GM12878 (cell line): ENCODE measurements around the gene BCAS3. TPM values are rescaled to one million over a fixed set of nuclear protein-coding genes. Genes with fewer than 3 reads are reported as not detected.

Source experiments
- ATAC-seq: fragments of 200-7000 bp; cut with Tn5 transposase; 3 replicates; pipeline ENCODE4 v1.9.1; 2020; ENCODE audit warnings: mild to moderate bottlenecking, moderate library complexity
- BruUV-seq: library from RNA; stranded (reverse); fragments of 400-500 nt; replicated peaks from 2 replicates; lab custom pipeline; 2021; lab: Mats Ljungman, UMichigan
- CTCF ChIA-PET: fragments of 300-600 bp; sonication (Branson Sonifier 250); formaldehyde crosslinking; extraction: SDS; loops from one replicate; lab custom pipeline; 2021; ENCODE audit warnings: inconsistent platforms; lab: Yijun Ruan, JAX
- POLR2A ChIA-PET: fragments of 350-600 bp; formaldehyde crosslinking; extraction: SDS; loops from one replicate; lab custom pipeline; 2021; ENCODE audit warnings: inconsistent platforms; lab: Charles Lee
- RAD21 ChIA-PET: fragments of 300-600 bp; sonication (Branson Sonifier 250); formaldehyde crosslinking; loops from one replicate; lab custom pipeline; 2023; ENCODE audit warnings: antibody characterized with exemption; ENCODE audit not compliant: unreplicated experiment; lab: Charles Lee
- SMC1A ChIA-PET: fragments of 300-600 bp; sonication (Branson Sonifier 250); formaldehyde crosslinking; loops from one replicate; lab custom pipeline; 2023; ENCODE audit not compliant: unreplicated experiment, uncharacterized antibody; lab: Charles Lee
- DNase-seq: peaks from one replicate; pipeline ENCODE4 v3.0.0-alpha.2; 2011; ENCODE audit warnings: low read depth, low spot score
- FAIRE-seq: peaks from 3 replicates; lab custom pipeline; 2011; peaks lifted over from hg19 to GRCh38; lab: Jason Lieb, UNC
- H2AFZ ChIP-seq: 2 replicates; pipeline ENCODE4 v1.6.0; 2011; ENCODE audit warnings: low read depth, low read length, control low read depth; ENCODE audit not compliant: control insufficient read depth
- H3K27ac ChIP-seq: 2 replicates; pipeline ENCODE4 v1.5.1; 2011; ENCODE audit warnings: control low read depth; ENCODE audit not compliant: control insufficient read depth, insufficient read depth
- H3K27me3 ChIP-seq, 2 experiments: replicated peaks in 1 of 2; 2 replicates each; pipeline versions ENCODE4 v1.6.0 to v1.6.1; 2011; ENCODE audit warnings: low read length in 1 of 2; ENCODE audit not compliant: control insufficient read depth in 2 of 2, insufficient read depth in 2 of 2
- H3K36me3 ChIP-seq, 2 experiments: 2 replicates each; pipeline ENCODE4 v1.5.1; 2011; ENCODE audit warnings: low read length in 1 of 2; ENCODE audit not compliant: control insufficient read depth in 2 of 2, insufficient read depth in 2 of 2
- H3K4me1 ChIP-seq: 2 replicates; pipeline ENCODE4 v1.6.1; 2011; ENCODE audit warnings: mild to moderate bottlenecking, low read length, moderate library complexity, mixed read lengths; ENCODE audit not compliant: control insufficient read depth, insufficient read depth
- H3K4me2 ChIP-seq: 2 replicates; pipeline ENCODE4 v1.6.0; 2011; ENCODE audit warnings: control low read depth; ENCODE audit not compliant: control insufficient read depth, insufficient read depth
- H3K4me3 ChIP-seq: fragments of 200-600 bp; sonication (generic); 2 replicates; pipeline ENCODE4 v1.5.1; 2016
- H3K79me2 ChIP-seq: 2 replicates; pipeline ENCODE4 v1.6.0; 2011; ENCODE audit warnings: low read length; ENCODE audit not compliant: control insufficient read depth, insufficient read depth
- H3K9ac ChIP-seq: 2 replicates; pipeline ENCODE4 v1.8.0; 2011; ENCODE audit warnings: low read length, control low read depth, mixed read lengths; ENCODE audit not compliant: control insufficient read depth, insufficient read depth
- H3K9me3 ChIP-seq: replicated peaks from 3 replicates; pipeline ENCODE4 v1.5.1; 2011; ENCODE audit warnings: mild to moderate bottlenecking, low read length; ENCODE audit not compliant: control insufficient read depth, insufficient read depth
- H4K20me1 ChIP-seq: 2 replicates; pipeline ENCODE4 v1.6.0; 2011; ENCODE audit not compliant: control insufficient read depth, insufficient read depth
- CBFB ChIP-seq: IDR thresholded peaks from 2 replicates; pipeline ENCODE4 v1.6.1; 2016; ENCODE audit warnings: antibody characterized with exemption, low read depth
- CHD2 ChIP-seq: IDR thresholded peaks from 2 replicates; pipeline ENCODE4 v1.6.1; 2011; ENCODE audit warnings: low read depth, low read length, improper control_type of control experiment, borderline replicate concordance
- CHD4 ChIP-seq: fragments of 200-600 bp; sonication (generic); IDR thresholded peaks from 2 replicates; pipeline ENCODE4 v1.6.1; 2016; ENCODE audit warnings: mild to moderate bottlenecking
- DPF2 ChIP-seq: fragments of 450-650 bp; IDR thresholded peaks from 2 replicates; pipeline ENCODE4 v1.6.1; 2017; ENCODE audit warnings: mild to moderate bottlenecking
- ESRRA ChIP-seq: IDR thresholded peaks from 2 replicates; pipeline ENCODE4 v1.6.1; 2012; ENCODE audit warnings: mild to moderate bottlenecking, low read length, improper control_type of control experiment
- EZH2 ChIP-seq: IDR thresholded peaks from 2 replicates; pipeline ENCODE4 v1.6.1; 2012; ENCODE audit warnings: low read depth, mild to moderate bottlenecking, control low read depth, inconsistent platforms, low read length, borderline replicate concordance; ENCODE audit not compliant: control insufficient read depth
- HDGF ChIP-seq: fragments of 450-650 bp; IDR thresholded peaks from 2 replicates; pipeline ENCODE4 v1.6.1; 2016; ENCODE audit warnings: antibody characterized with exemption
- KLF5 ChIP-seq: fragments of 450-650 bp; IDR thresholded peaks from 2 replicates; pipeline ENCODE4 v1.6.1; 2014; ENCODE audit warnings: mild to moderate bottlenecking; ENCODE audit not compliant: partially characterized antibody
- NFXL1 ChIP-seq: fragments of 450-650 bp; IDR thresholded peaks from 2 replicates; pipeline ENCODE4 v1.6.1; 2017; ENCODE audit warnings: antibody characterized with exemption, mild to moderate bottlenecking, borderline replicate concordance
- NRF1 ChIP-seq: conservative IDR thresholded peaks from 2 replicates; pipeline ENCODE4 v1.6.1; 2011; ENCODE audit warnings: mild to moderate bottlenecking, low read depth, low read length, improper control_type of control experiment
- SKIL ChIP-seq: fragments of 450-650 bp; IDR thresholded peaks from 2 replicates; pipeline ENCODE4 v1.6.1; 2017; ENCODE audit warnings: mild to moderate bottlenecking, low read depth, inconsistent platforms; ENCODE audit not compliant: poor library complexity, severe bottlenecking
- WRNIP1 ChIP-seq: IDR thresholded peaks from 2 replicates; pipeline ENCODE4 v1.6.1; 2011; ENCODE audit warnings: low read depth, low read length, improper control_type of control experiment, borderline replicate concordance
- ZBED1 ChIP-seq: IDR thresholded peaks from 2 replicates; pipeline ENCODE4 v1.6.1; 2016; ENCODE audit warnings: borderline replicate concordance
- ZNF24 ChIP-seq: fragments of 450-650 bp; IDR thresholded peaks from 2 replicates; pipeline ENCODE4 v1.6.1; 2017; ENCODE audit warnings: antibody characterized with exemption, mild to moderate bottlenecking
- WGBS: methylation state at CpG from one replicate; pipeline ENCODE4 v1.1.6; 2016; ENCODE audit warnings: low lambda C conversion rate; ENCODE audit not compliant: insufficient replicate concordance, insufficient coverage; ENCODE audit errors: missing lambda C conversion rate; 5-methylcytosine and 5-hydroxymethylcytosine counted together
- in situ Hi-C: fragments of 300-500 bp; cut with MboI; formaldehyde crosslinking; loops from 9 replicates; pipeline ENCODE4 v1.14.3; 2018; ENCODE audit warnings: mixed read lengths
- intact Hi-C: fragments of 100-400 bp; cut with micrococcal nuclease; formaldehyde crosslinking; loops from one replicate; pipeline ENCODE4 v1.14.2; 2022; ENCODE audit not compliant: unreplicated experiment
- polyA plus RNA-seq, 11 experiments: library from polyadenylated mRNA; depleted of rRNA in 4 of 11; unstranded in 6 of 11; stranded (reverse) in 5 of 11; fragments of >200 nt; fragmentation: Nextera tagmentation in 4 of 11; fragmentation: Illumina TruSeq in 1 of 11; extraction: Ambion mirVana in 4 of 11; extraction: Trizol in 1 of 11; gene quantifications; 1 replicate in 1 of 11; 2 replicates in 10 of 11; pipeline versions ENCODE4 v1.2.1 to v1.2.3, GENCODE V29; 2011 to 2016; ENCODE audit warnings: inconsistent platforms in 2 of 11, missing spikeins in 2 of 11, low read depth in 1 of 11
- total RNA-seq, 4 experiments: library from RNA; depleted of rRNA in 3 of 4; stranded (reverse); fragments of >200 nt in 3 of 4; fragmentation: Illumina TruSeq in 1 of 4; extraction: Trizol in 1 of 4; gene quantifications; 2 replicates each; pipeline versions ENCODE4 v1.2.1 to v1.2.3, GENCODE V29; 2013 to 2021
- TF ChIP-seq, protein P1 (sequence below): fragments of 450-650 bp; IDR thresholded peaks from 2 replicates; pipeline ENCODE4 v1.6.1; 2017; ENCODE audit warnings: borderline replicate concordance
- TF ChIP-seq, protein P2 (sequence below): IDR thresholded peaks from 2 replicates; pipeline ENCODE4 v1.6.1; 2011; ENCODE audit warnings: mild to moderate bottlenecking, low read depth, low read length, moderate library complexity; ENCODE audit not compliant: insufficient replicate concordance
- TF ChIP-seq, protein P3 (sequence below): fragments of 450-650 bp; IDR thresholded peaks from 2 replicates; pipeline ENCODE4 v1.6.1; 2016; ENCODE audit warnings: mild to moderate bottlenecking

BCAS3 gene
- total and polyA plus RNA-seq, 10 of the 15 experiments (the other 5 are each of a cell fraction or from before 2014, with no cell fraction given), result 2.1 to 11.0 (median 6.6) TPM

DNA sequence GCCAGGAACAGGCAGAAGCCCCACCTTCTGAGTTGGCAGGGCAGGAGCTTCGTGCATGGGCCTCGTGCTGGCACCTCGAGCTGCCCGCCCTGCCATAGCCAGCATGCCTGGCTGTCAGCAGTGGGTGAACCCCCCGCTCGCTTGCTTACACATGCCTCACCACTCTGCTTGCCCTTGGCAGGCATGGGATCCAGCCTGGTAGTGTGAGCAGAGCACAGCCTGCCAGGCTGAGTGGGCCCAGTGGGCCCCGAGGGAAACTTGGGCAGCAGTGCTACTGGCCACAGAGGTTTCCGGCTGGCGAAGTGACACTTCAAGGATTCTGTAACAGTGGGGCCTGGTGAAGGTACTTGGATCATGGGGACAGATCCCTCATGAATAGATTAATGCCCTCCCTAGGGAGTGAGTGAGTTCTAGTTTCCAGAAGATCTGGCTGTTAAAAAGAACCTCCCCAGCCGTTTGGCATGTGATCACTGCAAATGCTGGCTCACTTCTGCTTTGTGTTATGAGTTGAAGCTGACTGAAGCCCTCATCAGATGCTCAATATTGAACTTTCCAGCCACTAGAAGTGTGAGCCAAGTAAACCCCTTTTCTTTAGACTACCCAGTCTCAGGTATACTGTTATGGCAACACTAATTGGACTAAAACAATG, 114.7 kb downstream of the BCAS3 start:
- in situ Hi-C loops, result no loop called here
- ChIA-PET RAD21 (no interaction called here), SMC1A (no interaction called here), POLR2A (no interaction called here), CTCF (no interaction called here)
- intact Hi-C loops, result no loop called here
- no peak for DNase-seq
- H3K4me2 ChIP-seq, result no peak overlapping the region
- no peak overlapping the region for H3K27ac ChIP-seq
- 41% methylated on average over 10 of the region's 10 CpGs for WGBS
- H4K20me1 ChIP-seq, result no peaks in the 10 kb centered on the region
- no peaks in the 10 kb centered on the region for H3K4me1 ChIP-seq
- H3K27me3 ChIP-seq, result no peaks in the 10 kb centered on the region
- H2AFZ ChIP-seq, result no peak overlapping the region
- no peak for TF ChIP-seq CHD2
- TF ChIP-seq NFXL1, result no peak
- TF ChIP-seq HDGF, result no peak
- TF ChIP-seq KLF5, result no peak
- TF ChIP-seq, protein P1, sequence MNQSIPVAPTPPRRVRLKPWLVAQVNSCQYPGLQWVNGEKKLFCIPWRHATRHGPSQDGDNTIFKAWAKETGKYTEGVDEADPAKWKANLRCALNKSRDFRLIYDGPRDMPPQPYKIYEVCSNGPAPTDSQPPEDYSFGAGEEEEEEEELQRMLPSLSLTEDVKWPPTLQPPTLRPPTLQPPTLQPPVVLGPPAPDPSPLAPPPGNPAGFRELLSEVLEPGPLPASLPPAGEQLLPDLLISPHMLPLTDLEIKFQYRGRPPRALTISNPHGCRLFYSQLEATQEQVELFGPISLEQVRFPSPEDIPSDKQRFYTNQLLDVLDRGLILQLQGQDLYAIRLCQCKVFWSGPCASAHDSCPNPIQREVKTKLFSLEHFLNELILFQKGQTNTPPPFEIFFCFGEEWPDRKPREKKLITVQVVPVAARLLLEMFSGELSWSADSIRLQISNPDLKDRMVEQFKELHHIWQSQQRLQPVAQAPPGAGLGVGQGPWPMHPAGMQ, result no peak
- TF ChIP-seq NRF1, result no peak
- TF ChIP-seq ESRRA, result no peak
- TF ChIP-seq EZH2, result no peak
- no peak for TF ChIP-seq CBFB
- TF ChIP-seq SKIL, result no peak
- TF ChIP-seq ZNF24, result no peak
- TF ChIP-seq, protein P2, sequence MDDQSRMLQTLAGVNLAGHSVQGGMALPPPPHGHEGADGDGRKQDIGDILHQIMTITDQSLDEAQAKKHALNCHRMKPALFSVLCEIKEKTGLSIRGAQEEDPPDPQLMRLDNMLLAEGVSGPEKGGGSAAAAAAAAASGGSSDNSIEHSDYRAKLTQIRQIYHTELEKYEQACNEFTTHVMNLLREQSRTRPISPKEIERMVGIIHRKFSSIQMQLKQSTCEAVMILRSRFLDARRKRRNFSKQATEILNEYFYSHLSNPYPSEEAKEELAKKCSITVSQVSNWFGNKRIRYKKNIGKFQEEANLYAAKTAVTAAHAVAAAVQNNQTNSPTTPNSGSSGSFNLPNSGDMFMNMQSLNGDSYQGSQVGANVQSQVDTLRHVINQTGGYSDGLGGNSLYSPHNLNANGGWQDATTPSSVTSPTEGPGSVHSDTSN, result no peak
- TF ChIP-seq, protein P3, sequence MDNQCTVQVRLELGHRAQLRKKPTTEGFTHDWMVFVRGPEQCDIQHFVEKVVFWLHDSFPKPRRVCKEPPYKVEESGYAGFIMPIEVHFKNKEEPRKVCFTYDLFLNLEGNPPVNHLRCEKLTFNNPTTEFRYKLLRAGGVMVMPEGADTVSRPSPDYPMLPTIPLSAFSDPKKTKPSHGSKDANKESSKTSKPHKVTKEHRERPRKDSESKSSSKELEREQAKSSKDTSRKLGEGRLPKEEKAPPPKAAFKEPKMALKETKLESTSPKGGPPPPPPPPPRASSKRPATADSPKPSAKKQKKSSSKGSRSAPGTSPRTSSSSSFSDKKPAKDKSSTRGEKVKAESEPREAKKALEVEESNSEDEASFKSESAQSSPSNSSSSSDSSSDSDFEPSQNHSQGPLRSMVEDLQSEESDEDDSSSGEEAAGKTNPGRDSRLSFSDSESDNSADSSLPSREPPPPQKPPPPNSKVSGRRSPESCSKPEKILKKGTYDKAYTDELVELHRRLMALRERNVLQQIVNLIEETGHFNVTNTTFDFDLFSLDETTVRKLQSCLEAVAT, result no peak
- TF ChIP-seq WRNIP1, result no peak
- TF ChIP-seq ZBED1, result no peak
- no peak for TF ChIP-seq DPF2
- TF ChIP-seq CHD4, result no peak
- peak; percentile 21; the same call in 1 of the 3 replicates for ATAC-seq
- no peaks in the 10 kb centered on the region for H3K9me3 ChIP-seq
- no peaks in the 10 kb centered on the region for H3K36me3 ChIP-seq
- H3K4me3 ChIP-seq, result no peak overlapping the region
- H3K9ac ChIP-seq, result no peak overlapping the region
- H3K79me2 ChIP-seq, result no peaks in the 10 kb centered on the region
- no peak for FAIRE-seq
- BruUV-seq, result no TSS peak
